Nephron progenitor cell (in vitro differentiated cells): ENCODE results near the gene PPFIA1.

Source experiments
- DNase-seq: peaks from one replicate; pipeline ENCODE4 v3.0.0; 2021
- H3K27ac Mint-ChIP-seq: 2 replicates; pipeline ENCODE4 v1.8.0; 2021; ENCODE audit warnings: mild to moderate bottlenecking, moderate library complexity, mixed read lengths
- H3K27me3 Mint-ChIP-seq: 2 replicates; pipeline ENCODE4 v1.8.0; 2021; ENCODE audit warnings: mild to moderate bottlenecking, low read depth, mixed read lengths; ENCODE audit not compliant: poor library complexity
- H3K36me3 Mint-ChIP-seq: 2 replicates; pipeline ENCODE4 v1.8.0; 2021; ENCODE audit warnings: low read depth, mixed read lengths
- H3K4me1 Mint-ChIP-seq: 2 replicates; pipeline ENCODE4 v1.8.0; 2021; ENCODE audit warnings: mixed read lengths
- H3K4me3 Mint-ChIP-seq: 2 replicates; pipeline ENCODE4 v1.8.0; 2021; ENCODE audit warnings: mild to moderate bottlenecking, moderate library complexity, mixed read lengths
- H3K9me3 Mint-ChIP-seq: 2 replicates; pipeline ENCODE4 v1.8.0; 2021; ENCODE audit warnings: mild to moderate bottlenecking, moderate library complexity, mixed read lengths
- CTCF ChIP-seq: fragments of 200-600 bp; sonication (generic); IDR thresholded peaks from 2 replicates; pipeline ENCODE4 v1.5.0; 2021; ENCODE audit warnings: antibody characterized with exemption

Gene PPFIA1

GRCh38 chr11:70397336-70397982 is 127.0 kb downstream of the PPFIA1 start:
- Mint-ChIP-seq H3K36me3 (peaks cover 23% of the 10 kb centered on the region), H3K27ac (no peak overlapping the region), H3K9me3 (no peaks in the 10 kb centered on the region), H3K4me1 (peaks cover 18% of the 10 kb centered on the region), H3K4me3 (peak overlapping the region; percentile 90), H3K27me3 (peaks cover 10% of the 10 kb centered on the region)
- DNase-seq, result peak; percentile 17
- no peak for TF ChIP-seq CTCF

GRCh38 chr11:70397983-70398833 is 127.7 kb downstream of the PPFIA1 start, which contains the start of gene CTTN:
Gene CTTN, plus strand, starts transcription at chr11:70398529. Its CDS starts 8,769 bp downstream, at chr11:70407298.
- no peaks in the 10 kb centered on the region for H3K9me3 Mint-ChIP-seq
- peak; percentile 98 for DNase-seq

DNA sequence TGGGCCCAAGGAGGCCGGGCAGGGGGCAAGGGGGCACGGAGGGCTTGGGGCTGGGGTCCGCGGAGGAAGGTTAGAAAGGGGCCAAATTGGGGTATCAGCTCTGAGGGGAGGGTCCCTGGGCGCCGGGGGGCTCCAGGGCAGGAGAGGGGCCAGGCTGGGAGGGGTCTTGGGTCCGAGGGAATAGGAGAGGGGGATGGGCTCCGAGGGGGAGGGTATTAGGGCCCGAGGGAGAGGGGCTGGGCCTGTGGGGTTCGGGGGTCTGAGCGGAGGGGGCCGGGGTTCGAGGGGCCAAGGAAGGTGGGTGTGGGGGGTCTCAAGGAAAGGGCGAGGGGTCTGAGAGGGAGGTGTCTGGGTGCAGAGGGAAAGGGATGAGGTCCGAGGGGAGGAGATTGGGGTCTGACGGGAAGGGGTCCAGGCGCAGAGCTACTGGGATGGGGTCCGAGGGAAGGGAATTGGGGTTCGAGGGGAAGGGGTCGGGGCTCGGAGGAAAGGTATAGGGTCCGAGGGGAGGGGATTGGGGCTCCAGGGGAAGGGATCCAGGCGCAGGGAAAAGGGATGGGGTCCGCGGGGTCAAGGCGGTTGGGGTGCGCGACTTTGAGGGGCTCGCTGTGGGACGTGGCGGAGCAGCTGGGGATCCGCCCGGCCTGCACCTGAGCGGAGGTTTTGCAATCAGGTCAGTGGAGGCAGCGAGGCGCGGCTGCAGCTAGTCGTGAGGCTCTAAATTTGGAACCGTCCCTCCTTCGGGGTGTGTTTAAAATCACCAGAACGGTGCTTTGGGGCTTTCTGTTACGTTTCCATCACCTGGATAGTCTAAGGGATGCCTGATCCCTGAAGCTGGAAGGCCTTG is 128.6 kb downstream of the PPFIA1 start:
- peak; percentile 29 for DNase-seq
- Mint-ChIP-seq H3K4me3 (peak overlapping the region; percentile 91), H3K36me3 (peaks cover 17% of the 10 kb centered on the region), H3K27me3 (peaks cover 12% of the 10 kb centered on the region), H3K27ac (no peak overlapping the region), H3K4me1 (peaks cover 18% of the 10 kb centered on the region), H3K9me3 (no peaks in the 10 kb centered on the region)
- TF ChIP-seq CTCF, result no peak

More at GRCh38 chr11:70397983-70398833, 127.7 kb downstream of the PPFIA1 start, which contains the start of gene CTTN:
- no peak for TF ChIP-seq CTCF
- Mint-ChIP-seq H3K27me3 (peaks cover 11% of the 10 kb centered on the region), H3K27ac (no peak within 1 kb of the TSS), H3K36me3 (peaks cover 25% of the 10 kb centered on the region), H3K4me3 (peak within 1 kb of the TSS; percentile 91), H3K4me1 (peaks cover 18% of the 10 kb centered on the region)

DNA sequence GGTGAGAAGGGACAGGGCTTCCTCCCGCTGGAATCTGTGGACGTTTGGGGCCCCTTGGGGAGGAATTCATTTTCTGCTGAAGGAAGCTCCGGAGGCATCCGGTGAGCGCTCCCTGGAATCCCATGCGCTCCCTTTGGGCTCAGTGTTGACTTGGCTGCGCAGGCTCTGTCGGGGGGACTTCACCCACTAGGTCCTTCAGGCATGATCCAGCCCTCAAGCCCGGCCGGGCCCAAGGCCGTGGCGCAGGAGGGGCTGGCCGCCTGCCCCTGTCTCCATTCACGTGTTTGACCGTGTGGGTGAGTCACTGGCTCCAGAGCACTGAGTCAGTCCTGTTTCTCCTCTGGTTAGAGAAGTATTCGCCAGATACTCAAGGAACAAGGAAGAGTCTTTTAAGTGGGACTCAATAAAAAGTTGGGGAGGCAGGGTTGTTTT is 129.2 kb downstream of the PPFIA1 start:
- peaks cover 18% of the 10 kb centered on the region for H3K4me1 Mint-ChIP-seq
- peaks cover 12% of the 10 kb centered on the region for H3K27me3 Mint-ChIP-seq
- TF ChIP-seq CTCF, result no peak
- peaks cover 15% of the 10 kb centered on the region for H3K36me3 Mint-ChIP-seq
- DNase-seq, result peak; percentile 28
- peak overlapping the region; percentile 78 for H3K27ac Mint-ChIP-seq
- H3K9me3 Mint-ChIP-seq, result no peaks in the 10 kb centered on the region
- H3K4me3 Mint-ChIP-seq, result peak overlapping the region; percentile 91

DNA sequence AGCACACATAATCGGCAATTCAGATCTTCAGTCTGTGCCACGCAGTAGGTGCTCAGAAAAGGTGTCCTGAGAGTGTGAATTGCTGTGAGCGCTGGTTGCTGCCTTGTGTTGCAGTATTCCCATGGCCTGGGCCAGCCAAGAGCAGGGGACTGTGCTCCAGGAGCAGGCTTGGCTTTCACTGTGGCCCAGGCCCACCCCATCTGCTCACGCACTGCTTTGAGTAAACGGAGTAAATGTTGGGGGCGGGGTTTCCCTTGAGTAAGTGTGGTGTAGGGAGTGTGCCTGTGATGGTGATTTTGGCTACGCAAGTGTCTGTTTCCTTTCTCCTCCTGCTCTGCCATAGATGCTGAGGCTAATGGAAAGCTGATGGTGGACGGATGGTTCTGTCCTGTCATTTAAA is 130.2 kb downstream of the PPFIA1 start:
- DNase-seq, result no peak
- Mint-ChIP-seq H3K36me3 (peaks cover 21% of the 10 kb centered on the region), H3K9me3 (no peaks in the 10 kb centered on the region), H3K4me3 (peak overlapping the region; percentile 91), H3K4me1 (peaks cover 18% of the 10 kb centered on the region), H3K27ac (no peak overlapping the region), H3K27me3 (peaks cover 12% of the 10 kb centered on the region)
- TF ChIP-seq CTCF, result no peak
